HL-60/S4 treated with retinoic acid at 250 ng/mL for 4 days and 3 days (cell line): Measurements from ENCODE around the gene C1orf115.
"Not testable (repeated sequence)": the region's sequence is repeated elsewhere in the genome, so short reads cannot be mapped to it uniquely, and the experiment has no call there.

Experiments
- in situ Hi-C: fragments of 300-500 bp; cut with MboI; formaldehyde crosslinking; loops from 2 replicates; pipeline ENCODE4 v1.7.0; 2022; ENCODE audit warnings: low sequenced_read_pairs

The C1orf115 gene

GRCh38 chr1:220717800-220718640, 27.9 kb downstream of the C1orf115 start:
- in situ Hi-C loops = no loop called here

- in situ Hi-C loops = not testable (repeated sequence)
Measured at GRCh38 chr1:220721266-220721665, 31.1 kb downstream of the C1orf115 start.

- in situ Hi-C loops = no loop called here
Measured at GRCh38 chr1:220726634-220727033, 36.5 kb downstream of the C1orf115 start.

- in situ Hi-C loops = no loop called here
Measured at GRCh38 chr1:220727519-220727918, 37.4 kb downstream of the C1orf115 start.

GRCh38 chr1:220730486-220730885, 40.3 kb downstream of the C1orf115 start:
- in situ Hi-C loops = no loop called here

GRCh38 chr1:220732137-220732536, 42.0 kb downstream of the C1orf115 start:
- in situ Hi-C loops = no loop called here

- in situ Hi-C loops = no loop called here
Measured at GRCh38 chr1:220732621-220733020, 42.5 kb downstream of the C1orf115 start.

GRCh38 chr1:220733086-220733601, 43.0 kb downstream of the C1orf115 start:
- in situ Hi-C loops = no loop called here

GRCh38 chr1:220734571-220735326, 44.6 kb downstream of the C1orf115 start:
- in situ Hi-C loops = no loop called here

GRCh38 chr1:220736283-220736682, 46.1 kb downstream of the C1orf115 start:
- in situ Hi-C loops = not testable (repeated sequence)

- in situ Hi-C loops = no loop called here
Measured at GRCh38 chr1:220741349-220741748, 51.2 kb downstream of the C1orf115 start.

GRCh38 chr1:220741825-220742224, 51.7 kb downstream of the C1orf115 start:
- in situ Hi-C loops = no loop called here

- in situ Hi-C loops = no loop called here
Measured at GRCh38 chr1:220742520-220742919, 52.4 kb downstream of the C1orf115 start.

- in situ Hi-C loops = no loop called here
Measured at GRCh38 chr1:220746851-220747250, 56.7 kb downstream of the C1orf115 start.

GRCh38 chr1:220747437-220748088, 57.4 kb downstream of the C1orf115 start:
- in situ Hi-C loops = no loop called here

GRCh38 chr1:220748089-220748934, 58.1 kb downstream of the C1orf115 start, which contains the start of gene MTARC2:
Gene MTARC2 (plus strand): TSS chr1:220748322. CDS start chr1:220748532, 210 bp downstream.
- in situ Hi-C loops = no loop called here
